CD4-positive, alpha-beta memory T cell (primary cell): ENCODE data around the gene CDC42BPG. TPM values are rescaled to one million over a fixed set of nuclear protein-coding genes. Genes with fewer than 3 reads are reported as not detected.

Source experiments
- CTCF ChIA-PET: fragments of 350-600 bp; sonication (Branson Sonifier 250); formaldehyde crosslinking; loops from one replicate; lab custom pipeline; 2021; ENCODE audit warnings: inconsistent platforms; ENCODE audit not compliant: partially characterized antibody; lab: Charles Lee
- POLR2A ChIA-PET: fragments of 350-600 bp; sonication (Branson Sonifier 250); formaldehyde crosslinking; loops from one replicate; lab custom pipeline; 2021; ENCODE audit not compliant: partially characterized antibody; lab: Charles Lee
- DNase-seq, 5 donors: peaks; one replicate each; pipeline versions ENCODE4 v3.0.0 to v3.0.0-alpha.2; 2020 to 2022; ENCODE audit warnings: mixed read lengths in 1 of 5
- H3K27ac ChIP-seq: one replicate; pipeline ENCODE4 v1.7.0; 2013; ENCODE audit warnings: low read depth, low read length
- H3K27me3 ChIP-seq: 2 replicates; pipeline ENCODE4 v1.7.0; 2013; ENCODE audit warnings: mild to moderate bottlenecking, low read length, moderate library complexity; ENCODE audit not compliant: insufficient read depth
- H3K36me3 ChIP-seq: 2 replicates; pipeline ENCODE4 v1.7.0; 2013; ENCODE audit warnings: mild to moderate bottlenecking, low read length, moderate library complexity; ENCODE audit not compliant: insufficient read depth
- H3K4me1 ChIP-seq: 2 replicates; pipeline ENCODE4 v1.7.0; 2013; ENCODE audit warnings: mild to moderate bottlenecking, low read length, moderate library complexity; ENCODE audit not compliant: insufficient read depth
- H3K4me3 ChIP-seq, 2 donors: one replicate each; pipeline ENCODE4 v1.7.0; 2013; ENCODE audit warnings: low read length in 2 of 2, mild to moderate bottlenecking in 1 of 2
- H3K9me3 ChIP-seq, 2 donors: one replicate each; pipeline ENCODE4 v1.7.0; 2013; ENCODE audit warnings: low read length in 2 of 2, control low read depth in 1 of 2; ENCODE audit not compliant: control insufficient read depth in 1 of 2
- H3K27ac Mint-ChIP-seq, 7 donors: one replicate each; pipeline ENCODE4 v1.8.0; 2020 to 2021; ENCODE audit warnings: mixed read lengths in 7 of 7, mild to moderate bottlenecking in 6 of 7, inconsistent platforms in 3 of 7, moderate library complexity in 3 of 7
- H3K27me3 Mint-ChIP-seq, 2 donors: one replicate each; pipeline ENCODE4 v1.8.0; 2020 to 2021; ENCODE audit warnings: mixed read lengths in 2 of 2
- H3K36me3 Mint-ChIP-seq, 2 donors: one replicate each; pipeline ENCODE4 v1.8.0; 2020 to 2021; ENCODE audit warnings: mixed read lengths in 2 of 2, inconsistent platforms in 1 of 2, mild to moderate bottlenecking in 1 of 2
- H3K4me1 Mint-ChIP-seq, 4 donors: one replicate each; pipeline ENCODE4 v1.8.0; 2020 to 2021; ENCODE audit warnings: mixed read lengths in 4 of 4, mild to moderate bottlenecking in 1 of 4
- H3K4me3 Mint-ChIP-seq, 8 donors: one replicate each; pipeline ENCODE4 v1.8.0; 2020 to 2021; ENCODE audit warnings: mixed read lengths in 8 of 8, mild to moderate bottlenecking in 7 of 8, moderate library complexity in 6 of 8, inconsistent platforms in 3 of 8
- H3K9me3 Mint-ChIP-seq, 8 donors: one replicate each; pipeline ENCODE4 v1.8.0; 2020 to 2021; ENCODE audit warnings: mixed read lengths in 8 of 8, mild to moderate bottlenecking in 5 of 8, inconsistent platforms in 3 of 8, moderate library complexity in 1 of 8
- intact Hi-C: fragments of 100-400 bp; cut with micrococcal nuclease; formaldehyde crosslinking; loops from one replicate; pipeline ENCODE4 v1.15.1; 2023
- polyA plus RNA-seq, 2 donors: library from polyadenylated mRNA; unstranded; fragments of 300-500 nt; fragmentation: Illumina TruSeq; gene quantifications; one replicate each; pipeline ENCODE4 v1.2.3, GENCODE V29; 2021
- total RNA-seq, 2 experiments: library from RNA; stranded (reverse); gene quantifications; one replicate each; pipeline ENCODE4 v1.2.3, GENCODE V29; 2021

Gene CDC42BPG
- total and polyA plus RNA-seq, 4 experiments from 2014 or later, result 0.62 to 9.0 (median 6.2) TPM; not detected in 1

- Mint-ChIP-seq H3K27me3 (no peaks in the 10 kb centered on the region), H3K4me1 (peaks cover 7 to 25% (median 11%) of the 10 kb centered on the region in 4 donors), H3K36me3 (peaks cover 0 to 12% of the 10 kb centered on the region in 2 donors), H3K9me3 (peaks cover 0 to 5% (median 0%) of the 10 kb centered on the region in 8 donors), H3K4me3 (no peak overlapping the region), H3K27ac (no peak overlapping the region)
- intact Hi-C loops, result no loop called here
- Histone ChIP-seq H3K4me1 (peaks cover 22% of the 10 kb centered on the region), H3K4me3 (no peak overlapping the region), H3K27ac (no peak overlapping the region), H3K9me3 (no peaks in the 10 kb centered on the region), H3K27me3 (no peaks in the 10 kb centered on the region), H3K36me3 (no peaks in the 10 kb centered on the region)
- ChIA-PET POLR2A (interaction anchor here (3.5 to 31.5 kb wide), 3 partner anchors 13 to 35 kb away, joined by 21 to 2105 read pairs (median 66); partner anchors contain the start of genes CDC42BPG and EHD1), CTCF (interaction anchor here (0.8 to 29.4 kb wide), 5 partner anchors 9 to 110 kb away, joined by 3 to 1245 read pairs (median 3); partner anchors contain the start of gene CDC42BPG)
- DNase-seq, result no peak
Observed at GRCh38 chr11:64891215-64891848, 46.9 kb upstream of the CDC42BPG start.

GRCh38 chr11:64890522-64890939, 46.1 kb upstream of the CDC42BPG start:
- peaks cover 0 to 5% (median 0%) of the 10 kb centered on the region in 8 donors for H3K9me3 Mint-ChIP-seq
- CTCF ChIA-PET, result interaction anchor here (0.7 to 29.4 kb wide), 5 partner anchors 9 to 627 kb away, joined by 3 to 1245 read pairs (median 3); partner anchors contain the start of gene CDC42BPG
- POLR2A ChIA-PET, result interaction anchor here (4.7 to 31.5 kb wide), 2 partner anchors 14 to 34 kb away, joined by 66 to 2105 read pairs; partner anchors contain the start of genes CDC42BPG and EHD1

GRCh38 chr11:64888729-64889511, 44.5 kb upstream of the CDC42BPG start:
- DNase-seq, result no peak
- Mint-ChIP-seq H3K4me1 (peaks cover 17 to 33% (median 24%) of the 10 kb centered on the region in 4 donors), H3K27me3 (no peaks in the 10 kb centered on the region), H3K4me3 (peak overlapping the region in 1 of 8 donors; percentile 47), H3K9me3 (peaks cover 0 to 3% (median 0%) of the 10 kb centered on the region in 8 donors), H3K27ac (peak overlapping the region in 2 of 7 donors; percentile 65 to 83), H3K36me3 (no peaks in the 10 kb centered on the region)
- ChIA-PET POLR2A (interaction anchor here (0.8 to 31.5 kb wide), 5 partner anchors 12 to 196 kb away, joined by 3 to 2105 read pairs (median 25); partner anchors contain the start of genes CDC42BPG and EHD1), CTCF (interaction anchor here (0.8 to 29.4 kb wide), 6 partner anchors 7 to 126 kb away, joined by 3 to 1245 read pairs (median 4); partner anchors contain the start of genes CDC42BPG and EHD1)
- H3K9me3 ChIP-seq, result no peaks in the 10 kb centered on the region
- H3K27me3 ChIP-seq, result no peaks in the 10 kb centered on the region
- H3K27ac ChIP-seq, result no peak overlapping the region
- H3K4me3 ChIP-seq, result no peak overlapping the region
- H3K4me1 ChIP-seq, result peaks cover 33% of the 10 kb centered on the region
- no peaks in the 10 kb centered on the region for H3K36me3 ChIP-seq
- intact Hi-C loops, result loop anchor here (1.0 kb wide), 2 partner anchors 11 to 42 kb away; partner anchors contain the start of gene EHD1

More at GRCh38 chr11:64890522-64890939, 46.1 kb upstream of the CDC42BPG start:
- Histone ChIP-seq H3K4me3 (no peak overlapping the region), H3K27ac (no peak overlapping the region), H3K9me3 (no peaks in the 10 kb centered on the region), H3K4me1 (peaks cover 29% of the 10 kb centered on the region), H3K27me3 (no peaks in the 10 kb centered on the region), H3K36me3 (no peaks in the 10 kb centered on the region)
- peaks cover 13 to 26% (median 19%) of the 10 kb centered on the region in 4 donors for H3K4me1 Mint-ChIP-seq
- intact Hi-C loops, result no loop called here
- H3K4me3 Mint-ChIP-seq, result no peak overlapping the region
- peaks cover 0 to 6% of the 10 kb centered on the region in 2 donors for H3K36me3 Mint-ChIP-seq
- no peaks in the 10 kb centered on the region for H3K27me3 Mint-ChIP-seq
- peak overlapping the region in 2 of 7 donors; percentile 18 to 93 for H3K27ac Mint-ChIP-seq
- DNase-seq, result no peak

GRCh38 chr11:64888406-64888728, 43.9 kb upstream of the CDC42BPG start:
- Mint-ChIP-seq H3K27ac (peak overlapping the region in 6 of 7 donors; percentile 54 to 94 (median 88)), H3K4me3 (peak overlapping the region in 7 of 8 donors; percentile 71 to 88 (median 84)), H3K36me3 (no peaks in the 10 kb centered on the region), H3K9me3 (peaks cover 0 to 3% (median 0%) of the 10 kb centered on the region in 8 donors), H3K27me3 (no peaks in the 10 kb centered on the region), H3K4me1 (peaks cover 17 to 39% (median 24%) of the 10 kb centered on the region in 4 donors)
- POLR2A ChIA-PET, result interaction anchor here (0.6 to 31.5 kb wide), 8 partner anchors 12 to 195 kb away, joined by 3 to 2105 read pairs (median 4); partner anchors contain the start of genes CDC42BPG, CDCA5, EHD1 and RASGRP2
- Histone ChIP-seq H3K4me1 (peaks cover 33% of the 10 kb centered on the region), H3K36me3 (no peaks in the 10 kb centered on the region), H3K27me3 (no peaks in the 10 kb centered on the region), H3K27ac (peak overlapping the region; percentile 45), H3K9me3 (no peaks in the 10 kb centered on the region), H3K4me3 (peak overlapping the region in 1 of 2 donors; percentile 19)
- intact Hi-C loops, result loop anchor here (1.0 kb wide), 2 partner anchors 10 to 41 kb away; partner anchors contain the start of gene EHD1
- DNase-seq, result no peak
- CTCF ChIA-PET, result interaction anchor here (0.6 to 29.4 kb wide), 12 partner anchors 8 to 352 kb away, joined by 3 to 1245 read pairs (median 4); partner anchors contain the start of genes CDC42BPG, EHD1 and MEN1

- peaks cover 17 to 42% (median 24%) of the 10 kb centered on the region in 4 donors for H3K4me1 Mint-ChIP-seq
- peak overlapping the region; percentile 68 to 88 (median 82) for H3K4me3 Mint-ChIP-seq
- H3K36me3 Mint-ChIP-seq, result no peaks in the 10 kb centered on the region
- H3K27me3 Mint-ChIP-seq, result no peaks in the 10 kb centered on the region
- Histone ChIP-seq H3K27ac (peak overlapping the region; percentile 45), H3K9me3 (no peaks in the 10 kb centered on the region), H3K36me3 (no peaks in the 10 kb centered on the region), H3K4me1 (peaks cover 33% of the 10 kb centered on the region), H3K27me3 (no peaks in the 10 kb centered on the region), H3K4me3 (peak overlapping the region in 1 of 2 donors; percentile 19)
- ChIA-PET CTCF (interaction anchor here (0.6 to 29.4 kb wide), 12 partner anchors 9 to 353 kb away, joined by 3 to 1245 read pairs (median 4); partner anchors contain the start of genes CDC42BPG, EHD1 and MEN1), POLR2A (interaction anchor here (0.6 to 31.5 kb wide), 8 partner anchors 11 to 196 kb away, joined by 3 to 2105 read pairs (median 4); partner anchors contain the start of genes CDC42BPG, CDCA5, EHD1 and RASGRP2)
- H3K9me3 Mint-ChIP-seq, result peaks cover 0 to 3% (median 0%) of the 10 kb centered on the region in 8 donors
- peak; percentile 74 to 86 (median 83) for DNase-seq
- peak overlapping the region; percentile 54 to 94 (median 89) for H3K27ac Mint-ChIP-seq
- intact Hi-C loops, result loop anchor here (1.0 kb wide), 2 partner anchors 10 to 41 kb away; partner anchors contain the start of gene EHD1
Observed at GRCh38 chr11:64887757-64888405, 43.4 kb upstream of the CDC42BPG start.

GRCh38 chr11:64887234-64887756, 42.8 kb upstream of the CDC42BPG start:
- ChIA-PET CTCF (interaction anchor here (1.8 to 29.4 kb wide), 3 partner anchors 10 to 77 kb away, joined by 5 to 1245 read pairs (median 39); partner anchors contain the start of genes CDC42BPG, EHD1 and MEN1), POLR2A (interaction anchor here (4.4 to 31.5 kb wide), 3 partner anchors 10 to 31 kb away, joined by 25 to 2105 read pairs (median 66); partner anchors contain the start of genes CDC42BPG and EHD1)
- peaks cover 17 to 42% (median 24%) of the 10 kb centered on the region in 4 donors for H3K4me1 Mint-ChIP-seq
- H3K27ac Mint-ChIP-seq, result peak overlapping the region; percentile 13 to 92 (median 58)
- H3K9me3 ChIP-seq, result no peaks in the 10 kb centered on the region
- peak overlapping the region; percentile 45 for H3K27ac ChIP-seq
- intact Hi-C loops, result no loop called here
- no peak overlapping the region for H3K4me3 ChIP-seq
- H3K36me3 ChIP-seq, result no peaks in the 10 kb centered on the region
- H3K36me3 Mint-ChIP-seq, result no peaks in the 10 kb centered on the region
- DNase-seq, result no peak
- H3K4me3 Mint-ChIP-seq, result peak overlapping the region in 4 of 8 donors; percentile 33 to 61 (median 48)
- no peaks in the 10 kb centered on the region for H3K27me3 ChIP-seq
- H3K4me1 ChIP-seq, result peaks cover 33% of the 10 kb centered on the region
- no peaks in the 10 kb centered on the region for H3K27me3 Mint-ChIP-seq
- H3K9me3 Mint-ChIP-seq, result peaks cover 0 to 3% (median 0%) of the 10 kb centered on the region in 8 donors
